ENCODE data around the gene KCTD2.

DNA sequence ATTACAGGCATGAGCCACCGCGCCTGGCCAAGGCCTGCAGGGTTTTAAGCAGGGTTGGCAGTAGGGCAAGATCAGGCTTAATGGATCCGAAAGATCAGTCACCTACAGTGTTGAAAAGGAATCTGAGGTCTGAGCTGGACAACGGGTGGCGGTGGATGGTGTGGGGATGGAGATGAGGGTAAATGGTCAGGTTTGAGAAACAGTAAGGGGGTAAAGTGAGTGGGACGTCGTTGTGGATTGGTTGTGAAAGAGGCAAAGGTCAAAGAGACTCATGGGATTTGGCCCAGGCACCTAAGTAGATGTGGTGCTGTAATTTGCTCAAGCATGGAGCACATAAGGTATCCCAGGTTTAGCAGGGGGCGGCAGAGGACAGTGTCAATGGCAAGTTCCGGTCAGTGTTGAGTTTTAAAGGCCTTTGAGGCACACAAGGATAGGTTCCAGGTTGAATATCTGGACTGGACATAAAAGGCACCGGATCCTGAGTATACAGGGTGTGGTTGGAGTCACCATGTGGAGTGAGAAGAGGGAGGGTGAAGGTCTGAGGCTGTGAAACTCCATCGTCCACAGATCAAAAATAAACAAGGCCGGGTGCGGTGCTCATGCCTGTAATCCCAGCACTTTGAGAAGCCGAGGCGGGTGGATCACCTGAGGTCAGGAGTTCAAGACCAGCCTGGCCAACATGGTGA lies 39.6 kb downstream of the KCTD2 start:
- TF ChIP-seq, protein P1, sequence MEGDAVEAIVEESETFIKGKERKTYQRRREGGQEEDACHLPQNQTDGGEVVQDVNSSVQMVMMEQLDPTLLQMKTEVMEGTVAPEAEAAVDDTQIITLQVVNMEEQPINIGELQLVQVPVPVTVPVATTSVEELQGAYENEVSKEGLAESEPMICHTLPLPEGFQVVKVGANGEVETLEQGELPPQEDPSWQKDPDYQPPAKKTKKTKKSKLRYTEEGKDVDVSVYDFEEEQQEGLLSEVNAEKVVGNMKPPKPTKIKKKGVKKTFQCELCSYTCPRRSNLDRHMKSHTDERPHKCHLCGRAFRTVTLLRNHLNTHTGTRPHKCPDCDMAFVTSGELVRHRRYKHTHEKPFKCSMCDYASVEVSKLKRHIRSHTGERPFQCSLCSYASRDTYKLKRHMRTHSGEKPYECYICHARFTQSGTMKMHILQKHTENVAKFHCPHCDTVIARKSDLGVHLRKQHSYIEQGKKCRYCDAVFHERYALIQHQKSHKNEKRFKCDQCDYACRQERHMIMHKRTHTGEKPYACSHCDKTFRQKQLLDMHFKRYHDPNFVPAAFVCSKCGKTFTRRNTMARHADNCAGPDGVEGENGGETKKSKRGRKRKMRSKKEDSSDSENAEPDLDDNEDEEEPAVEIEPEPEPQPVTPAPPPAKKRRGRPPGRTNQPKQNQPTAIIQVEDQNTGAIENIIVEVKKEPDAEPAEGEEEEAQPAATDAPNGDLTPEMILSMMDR (conservative IDR thresholded peaks at IDR 0.05; ENCODE audit: low read length), result no peak
- no peak for TF ChIP-seq EZH2phosphoT487 (IDR thresholded peaks at IDR 0.05; ENCODE audit: borderline replicate concordance)

Data from Loucy (cell line).